Measurements from ENCODE around the gene LY6G5B.

Gene LY6G5B

GRCh38 chr6:31663126-31663960 lies 6.4 kb upstream of the LY6G5B start:
- peak in 2 of 4 experiments; percentile 27 to 45 for DNase-seq

- peak in 1 of 4 experiments; percentile 25 for DNase-seq
These were observed 5.6 kb upstream of the LY6G5B start for GRCh38 chr6:31663961-31664789.

- peak; percentile 95 to 98 (median 97) for DNase-seq
These were observed 4.8 kb upstream of the LY6G5B start, which contains the start of gene GPANK1 for GRCh38 chr6:31664790-31665500. Gene GPANK1, minus strand, starts transcription at chr6:31664997. Its CDS starts 519 bp downstream, at chr6:31664478.

- DNase-seq: peak; percentile 98 to 99 (median 99)
These were observed 4.1 kb upstream of the LY6G5B start, which contains the start of gene CSNK2B for GRCh38 chr6:31665501-31666336. Gene CSNK2B, plus strand, starts transcription at chr6:31666080. Its CDS starts 752 bp downstream, at chr6:31666832.

GRCh38 chr6:31666337-31666965 lies 3.3 kb upstream of the LY6G5B start:
- DNase-seq: peak; percentile 71 to 87 (median 80)

- no peak for DNase-seq
These were observed 6.6 kb downstream of the LY6G5B start for GRCh38 chr6:31676322-31676903.

GRCh38 chr6:31676904-31677303 lies 7.1 kb downstream of the LY6G5B start:
- no peak for DNase-seq

GRCh38 chr6:31677955-31678354 lies 8.2 kb downstream of the LY6G5B start:
- DNase-seq: no peak

- DNase-seq: peak; percentile 77 to 91 (median 86)
These were observed 10.7 kb downstream of the LY6G5B start, which contains the start of gene LY6G5C for GRCh38 chr6:31680226-31681134. Gene LY6G5C, minus strand, starts transcription at chr6:31681067. Its CDS starts 694 bp downstream, at chr6:31680373.

GRCh38 chr6:31681135-31681671 lies 11.4 kb downstream of the LY6G5B start:
- DNase-seq: peak; percentile 59 to 82 (median 66)

- no peak for DNase-seq
These were observed 13.8 kb downstream of the LY6G5B start for GRCh38 chr6:31683591-31683990.

GRCh38 chr6:31686483-31686882 lies 16.7 kb downstream of the LY6G5B start:
- DNase-seq: no peak

- DNase-seq: no peak
These were observed 17.5 kb downstream of the LY6G5B start for GRCh38 chr6:31687321-31687720.

GRCh38 chr6:31687860-31688693 lies 18.3 kb downstream of the LY6G5B start:
- DNase-seq: no peak

GRCh38 chr6:31689249-31690110 lies 19.7 kb downstream of the LY6G5B start:
- DNase-seq: no peak

- no peak for DNase-seq
These were observed 20.7 kb downstream of the LY6G5B start for GRCh38 chr6:31690231-31691077.

Data from suppressor macrophage (primary cell).